ENCODE measurements around the gene CYGB.

The CYGB gene

GRCh38 chr17:76537578-76538280 is at the start of gene CYGB:
TSS of gene CYGB (minus strand) at chr17:76537709. CDS start at chr17:76537542, 167 bp downstream.
- no peak for DNase-seq

GRCh38 chr17:76586741-76587487 is 49.4 kb upstream of the CYGB start:
- peak; percentile 69 to 79 for DNase-seq

GRCh38 chr17:76585649-76586593 is 48.4 kb upstream of the CYGB start, which contains the start of gene ST6GALNAC2:
TSS of gene ST6GALNAC2 (minus strand) at chr17:76585860. CDS start at chr17:76585808, 52 bp downstream.
- DNase-seq, result peak; percentile 32 to 71

DNA sequence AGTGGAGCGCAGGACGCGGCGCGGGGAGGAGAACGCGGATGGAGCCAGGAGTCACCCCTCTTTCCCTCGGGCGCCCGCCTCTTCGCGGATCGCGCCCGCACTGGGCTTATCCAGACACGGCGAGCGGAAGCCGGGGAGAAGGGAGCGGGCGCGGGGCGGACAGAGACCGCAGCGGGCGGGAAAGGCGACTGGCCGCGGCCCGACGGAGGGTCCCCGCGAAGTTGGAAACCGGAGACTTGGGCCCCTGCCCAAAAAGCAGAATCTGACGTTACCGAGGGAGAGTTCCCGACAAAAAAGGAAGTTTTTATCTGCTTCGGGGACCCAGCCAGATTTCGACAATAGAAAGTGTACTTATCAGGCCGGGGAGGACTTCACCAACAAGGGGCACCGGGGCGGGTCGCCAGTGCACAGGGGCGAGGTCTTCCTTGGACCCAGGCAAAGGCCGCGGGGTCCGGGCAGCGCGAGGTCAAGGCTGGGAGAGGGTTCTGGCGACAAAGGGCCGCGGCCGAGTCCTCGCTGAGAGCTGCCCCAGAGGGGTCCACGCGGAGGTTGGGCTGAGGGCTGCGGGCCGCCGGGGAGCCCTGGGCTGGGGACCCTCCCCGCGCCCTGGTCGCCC is 47.6 kb upstream of the CYGB start:
- DNase-seq, result no peak

DNA sequence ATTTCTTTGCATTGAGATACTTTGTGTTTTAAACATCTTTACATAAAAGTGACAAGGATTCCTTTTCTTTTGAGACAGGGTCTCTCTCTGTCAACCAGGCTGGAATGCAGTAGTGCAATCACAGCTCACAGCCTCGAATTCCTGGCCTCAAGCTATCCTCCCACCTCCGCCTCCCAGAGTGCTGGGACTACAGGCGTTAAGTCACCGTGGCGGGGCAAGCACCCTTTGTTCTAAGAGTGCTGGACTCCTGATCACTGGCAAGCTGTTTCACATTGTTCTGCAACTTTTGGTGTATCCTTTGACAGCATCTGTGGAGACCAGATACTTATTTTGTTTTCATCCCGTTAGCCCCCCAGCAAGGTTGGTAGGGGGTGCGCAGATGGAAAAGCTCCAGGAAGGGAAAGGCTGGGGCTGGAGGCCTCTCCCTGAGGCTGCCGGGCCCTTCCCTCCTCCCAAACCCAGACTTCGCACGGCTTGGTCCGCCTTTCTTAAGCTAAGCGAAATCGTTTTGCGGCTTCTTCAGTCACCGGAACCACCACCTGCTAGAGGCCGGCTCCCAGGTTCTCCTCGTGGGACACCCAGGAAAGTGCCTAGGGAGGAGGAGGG is 47.0 kb upstream of the CYGB start:
- DNase-seq, result no peak

GRCh38 chr17:76582660-76583059 is 45.2 kb upstream of the CYGB start:
- no peak for DNase-seq

GRCh38 chr17:76581515-76581914 is 44.0 kb upstream of the CYGB start:
- no peak for DNase-seq

DNA sequence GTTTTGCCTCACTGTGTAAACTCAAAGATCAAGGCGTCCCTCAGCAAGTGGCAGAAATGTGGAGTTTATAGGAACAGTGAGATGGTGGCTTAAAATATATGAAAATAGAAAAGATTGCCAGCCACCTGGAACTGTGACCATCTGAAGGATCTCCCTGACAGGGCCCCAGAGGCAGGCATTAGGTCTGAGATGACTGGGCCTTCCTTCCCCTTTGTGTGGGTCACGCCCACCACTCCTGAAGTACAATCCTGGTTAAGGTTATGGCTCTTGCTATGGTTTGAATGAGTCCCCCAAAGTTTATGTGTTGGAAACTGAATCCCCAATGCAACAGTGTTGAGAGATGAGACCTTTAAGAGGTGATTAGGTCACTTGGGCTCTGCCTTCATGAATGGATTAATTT is 41.8 kb upstream of the CYGB start:
- no peak for DNase-seq

DNA sequence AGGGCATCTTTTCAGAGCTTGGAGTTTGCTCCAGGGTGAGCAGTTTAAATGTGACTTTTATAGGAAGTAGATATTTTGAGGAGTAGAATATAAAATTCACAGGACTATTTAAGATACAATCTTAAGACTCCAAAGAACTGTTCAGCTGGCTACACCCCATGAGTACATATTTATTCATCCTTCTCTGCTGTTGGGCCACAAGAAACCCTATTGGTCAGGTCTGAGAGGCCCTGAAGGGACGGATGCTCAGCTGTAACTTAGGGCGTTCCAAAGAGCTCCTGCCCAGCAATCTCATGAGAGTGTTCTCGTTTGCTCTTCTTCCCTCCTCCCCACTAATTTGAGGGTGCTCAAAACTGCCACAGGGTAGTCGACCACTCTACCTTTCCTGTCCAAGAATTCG is 40.9 kb upstream of the CYGB start:
- DNase-seq, result no peak

DNA sequence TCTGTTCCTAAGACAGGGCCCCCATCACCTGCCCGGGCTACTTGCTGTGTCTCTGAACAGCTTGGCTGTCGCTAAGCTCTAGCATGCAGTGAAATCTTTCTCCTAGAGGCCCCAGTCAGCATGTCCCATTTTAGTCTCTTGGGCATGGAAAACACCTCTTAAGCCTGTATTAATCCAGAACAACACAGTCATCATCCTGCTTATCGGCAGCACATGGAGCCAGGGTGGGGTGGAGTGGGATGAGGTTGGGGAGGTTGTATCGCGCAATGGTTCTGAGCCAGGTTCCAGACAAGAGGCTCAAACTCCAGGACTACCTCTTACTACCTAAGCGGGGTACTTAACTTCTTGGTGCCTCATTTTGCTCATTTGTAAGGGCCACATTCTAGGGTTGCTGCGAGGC is 40.4 kb upstream of the CYGB start:
- no peak for DNase-seq

GRCh38 chr17:76576189-76576588 is 38.7 kb upstream of the CYGB start:
- no peak for DNase-seq

- DNase-seq, result no peak
Measured at GRCh38 chr17:76575570-76575969, 38.1 kb upstream of the CYGB start.

DNA sequence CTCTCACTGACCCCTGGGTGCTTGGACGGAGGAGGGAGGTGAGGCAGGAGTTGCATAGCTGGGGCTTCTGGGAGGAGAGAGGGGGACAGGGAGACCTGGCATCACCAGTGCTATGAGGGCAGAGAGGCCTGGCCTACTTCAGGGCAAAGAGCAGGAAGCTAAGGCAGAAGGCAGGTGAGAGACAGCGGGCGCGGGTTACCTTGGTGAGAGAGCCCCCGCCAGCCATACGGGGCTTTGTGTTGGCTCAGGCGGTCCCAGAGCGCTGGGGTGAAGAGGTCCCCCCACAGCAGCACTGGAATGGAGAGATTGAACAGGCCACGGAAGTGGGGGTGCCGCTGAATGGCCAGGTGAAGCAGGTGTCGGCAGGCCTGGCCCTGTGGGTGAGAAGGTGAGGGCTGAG is 36.7 kb upstream of the CYGB start:
- DNase-seq, result no peak

DNA sequence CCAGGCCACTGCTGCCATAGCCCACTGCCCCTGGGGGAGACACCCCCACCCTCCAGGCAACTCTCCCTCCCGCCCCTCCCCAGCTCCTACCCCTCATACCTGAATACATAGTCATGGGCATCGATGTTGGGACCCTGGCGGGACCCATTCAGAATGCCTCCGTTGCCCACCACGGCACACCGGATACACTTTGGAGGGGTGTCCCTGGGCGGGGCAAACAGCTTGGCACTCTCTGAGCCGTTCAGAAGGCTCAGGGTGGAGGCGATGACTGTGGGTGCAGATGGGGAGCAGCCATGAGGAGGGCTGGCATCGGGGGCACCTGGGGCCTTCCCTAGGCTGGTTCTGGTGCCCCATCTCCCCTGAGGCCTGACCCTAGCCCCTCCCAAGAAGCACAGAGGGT is 35.6 kb upstream of the CYGB start:
- no peak for DNase-seq

DNA sequence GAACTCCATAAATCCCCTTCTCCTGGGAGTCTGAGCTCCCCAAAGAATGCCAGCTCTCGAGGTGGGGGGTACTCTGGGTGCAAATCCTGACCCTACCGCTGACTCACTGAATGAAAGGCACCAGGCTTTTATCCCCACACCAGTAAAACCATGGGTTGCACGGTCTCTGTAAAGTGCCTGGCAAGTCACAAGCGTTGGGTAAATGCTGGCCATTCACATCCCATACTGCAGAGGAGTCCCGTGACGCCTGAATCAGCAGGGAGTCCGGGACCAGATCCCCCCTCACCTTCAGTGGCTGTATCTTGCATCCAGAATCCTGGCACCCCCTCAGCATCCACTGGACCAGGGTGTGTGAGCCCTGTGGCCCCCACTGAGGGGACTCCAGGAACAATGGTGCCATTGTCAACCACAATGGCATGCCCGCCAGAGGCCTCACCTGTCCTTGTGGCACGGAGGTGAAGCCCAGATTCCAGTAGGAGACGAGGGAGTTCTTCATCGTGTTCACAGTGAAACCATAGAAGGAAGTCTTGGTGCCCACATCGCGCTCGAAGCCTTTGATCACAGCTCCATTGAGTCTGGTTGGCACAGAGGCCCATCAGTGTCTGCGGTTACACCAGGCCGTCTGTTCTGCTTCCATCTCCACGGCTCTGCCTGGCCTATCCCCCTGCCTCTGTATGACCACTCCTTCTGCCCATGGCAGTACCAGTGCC is 34.8 kb upstream of the CYGB start:
- DNase-seq, result no peak

- no peak for DNase-seq
Measured at GRCh38 chr17:76570877-76571471, 33.5 kb upstream of the CYGB start.

- DNase-seq, result no peak
Measured at GRCh38 chr17:76570457-76570856, 32.9 kb upstream of the CYGB start.

DNA sequence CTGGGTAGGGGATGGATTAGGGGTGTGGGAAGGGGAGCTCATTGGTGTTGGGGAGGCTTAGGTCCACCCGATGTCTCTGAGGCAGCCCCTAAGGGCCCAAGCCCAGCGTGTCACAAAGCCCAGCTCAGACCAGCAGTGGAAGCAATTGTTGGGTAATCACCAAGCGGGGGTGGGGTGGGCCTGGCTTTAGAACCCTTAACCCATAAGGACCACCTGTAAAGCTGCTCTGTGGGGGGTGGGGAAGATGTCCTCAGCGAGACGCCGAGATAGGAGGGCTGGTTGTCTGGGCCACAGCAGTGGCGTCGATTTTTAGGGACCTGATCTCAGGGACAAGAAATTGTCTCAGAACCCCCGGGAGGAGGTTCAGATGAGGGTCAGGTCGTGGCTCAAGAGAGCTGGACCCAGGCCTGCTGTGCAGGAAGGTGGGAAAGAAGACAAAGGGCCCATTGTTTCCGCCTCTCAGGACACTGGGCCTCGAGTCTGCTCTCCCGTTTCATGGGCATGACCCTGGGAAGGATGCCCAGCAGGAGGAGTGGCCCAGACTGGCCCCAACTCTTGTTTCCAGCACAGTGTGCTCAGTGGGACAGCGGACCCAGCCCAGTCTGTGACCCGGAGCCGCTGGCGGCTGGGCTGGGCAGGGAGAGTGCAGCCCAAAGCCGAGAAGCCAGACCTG is 32.2 kb upstream of the CYGB start:
- DNase-seq, result no peak

GRCh38 chr17:76568811-76569221 is 31.3 kb upstream of the CYGB start:
- no peak for DNase-seq

GRCh38 chr17:76567634-76568432 is 30.3 kb upstream of the CYGB start:
- DNase-seq, result no peak
